T-helper 2 cell (primary cell): ENCODE results near the gene ANKRD22.
A peak's percentile ranks its signal among the peaks of the same experiment; 100 is the strongest.
"Not testable (repeated sequence)": the region's sequence is repeated elsewhere in the genome, so short reads cannot be mapped to it uniquely, and the experiment has no call there.

Source experiments
- DNase-seq, 5 experiments: peaks; one replicate each; pipeline versions ENCODE4 v3.0.0 to v3.0.0-alpha.2; 2012 to 2022
- total RNA-seq, 2 donors: gene quantifications; one replicate each; lab custom pipeline; 2026; lab: John Stamatoyannopoulos, UW

Gene ANKRD22
- total RNA-seq = 0 to 0.27 reads per million in 2 donors

- DNase-seq = no peak
Measured at GRCh38 chr10:88851706-88852105, at the start of gene ANKRD22. Gene ANKRD22 (minus strand): TSS chr10:88851844. CDS start chr10:88851607, 237 bp downstream.

- DNase-seq = no peak
Measured at GRCh38 chr10:88899886-88900285, 48.2 kb upstream of the ANKRD22 start.

GRCh38 chr10:88898727-88899126 lies 47.1 kb upstream of the ANKRD22 start:
- DNase-seq = no peak

GRCh38 chr10:88896994-88897853 lies 45.6 kb upstream of the ANKRD22 start:
- peak in 2 of 5 experiments; percentile 18 to 68 for DNase-seq

GRCh38 chr10:88896372-88896993 lies 44.8 kb upstream of the ANKRD22 start:
- DNase-seq = no peak

GRCh38 chr10:88895250-88895649 lies 43.6 kb upstream of the ANKRD22 start:
- DNase-seq = no peak

GRCh38 chr10:88893611-88894010 lies 42.0 kb upstream of the ANKRD22 start:
- DNase-seq = no peak

GRCh38 chr10:88892222-88892967 lies 40.8 kb upstream of the ANKRD22 start:
- DNase-seq = no peak

- DNase-seq = no peak
Measured at GRCh38 chr10:88890681-88891381, 39.2 kb upstream of the ANKRD22 start.

- DNase-seq = no peak
Measured at GRCh38 chr10:88889559-88890337, 38.1 kb upstream of the ANKRD22 start.

- DNase-seq = no peak
Measured at GRCh38 chr10:88888810-88889445, 37.3 kb upstream of the ANKRD22 start.

- peak in 1 of 5 experiments; percentile 72 for DNase-seq
Measured at GRCh38 chr10:88886557-88886956, 34.9 kb upstream of the ANKRD22 start.

- no peak for DNase-seq
Measured at GRCh38 chr10:88883448-88883809, 31.8 kb upstream of the ANKRD22 start.

- not testable (repeated sequence) for DNase-seq
Measured at GRCh38 chr10:88882646-88883447, 31.2 kb upstream of the ANKRD22 start.

GRCh38 chr10:88881922-88882645 lies 30.4 kb upstream of the ANKRD22 start:
- DNase-seq = no peak

GRCh38 chr10:88881320-88881719 lies 29.7 kb upstream of the ANKRD22 start:
- DNase-seq = no peak

- DNase-seq = peak; percentile 36 to 90 (median 55)
Measured at GRCh38 chr10:88880282-88881076, 28.8 kb upstream of the ANKRD22 start.

GRCh38 chr10:88879534-88880281 lies 28.1 kb upstream of the ANKRD22 start, which contains the start of gene STAMBPL1:
Gene STAMBPL1 (plus strand): TSS chr10:88880245. CDS start chr10:88901709, 21,464 bp downstream.
- DNase-seq = peak; percentile 42 to 96 (median 69)
